CD4-positive, CD25-positive, alpha-beta regulatory T cell (primary cell): ENCODE data around the gene ASTN1. TPM values are rescaled to one million over a fixed set of nuclear protein-coding genes. Genes with fewer than 3 reads are reported as not detected.
"Not testable (repeated sequence)": the region's sequence is repeated elsewhere in the genome, so short reads cannot be mapped to it uniquely, and the experiment has no call there.

ENCODE experiments used
- ATAC-seq, 2 donors: fragments of 150-1000 bp; cut with Tn5 transposase; one replicate each; pipeline ENCODE4 v1.10.0; 2021; ENCODE audit warnings: low read depth in 2 of 2, moderate number of reproducible peaks in 2 of 2, moderate library complexity in 1 of 2
- DNase-seq, 3 donors: peaks; one replicate each; pipeline versions ENCODE4 v3.0.0 to v3.0.0-alpha.2; 2012 to 2022; ENCODE audit warnings: mixed read lengths in 1 of 3
- H3K27ac ChIP-seq: one replicate; pipeline ENCODE4 v1.7.0; 2013; ENCODE audit warnings: mild to moderate bottlenecking, low read length; ENCODE audit not compliant: insufficient read depth, poor library complexity, severe bottlenecking
- H3K27me3 ChIP-seq: one replicate; pipeline ENCODE4 v1.7.0; 2013; ENCODE audit warnings: low read length; ENCODE audit not compliant: control insufficient read depth, insufficient read depth
- H3K36me3 ChIP-seq: one replicate; pipeline ENCODE4 v1.7.0; 2013; ENCODE audit warnings: mild to moderate bottlenecking, low read length, moderate library complexity; ENCODE audit not compliant: control insufficient read depth, insufficient read depth
- H3K4me1 ChIP-seq: 2 replicates; pipeline ENCODE4 v1.7.0; 2013; ENCODE audit warnings: mild to moderate bottlenecking, low read length; ENCODE audit not compliant: insufficient read depth, control insufficient read depth, poor library complexity, severe bottlenecking
- H3K4me3 ChIP-seq: one replicate; pipeline ENCODE4 v1.7.0; 2013; ENCODE audit warnings: low read depth, mild to moderate bottlenecking, low read length, moderate library complexity
- H3K9me3 ChIP-seq, 2 experiments: 1 replicate in 1 of 2; 2 replicates in 1 of 2; pipeline ENCODE4 v1.7.0; 2013; ENCODE audit warnings: low read length in 2 of 2, mild to moderate bottlenecking in 1 of 2, moderate library complexity in 1 of 2; ENCODE audit not compliant: control insufficient read depth in 2 of 2
- H3K27ac Mint-ChIP-seq, 3 donors: one replicate each; pipeline ENCODE4 v1.8.0; 2020 to 2022; ENCODE audit warnings: mild to moderate bottlenecking in 3 of 3, mixed read lengths in 3 of 3, moderate library complexity in 2 of 3
- H3K27me3 Mint-ChIP-seq: one replicate; pipeline ENCODE4 v1.8.0; 2022; ENCODE audit warnings: mild to moderate bottlenecking, mixed read lengths
- H3K36me3 Mint-ChIP-seq: one replicate; pipeline ENCODE4 v1.8.0; 2020; ENCODE audit warnings: mixed read lengths
- H3K4me1 Mint-ChIP-seq, 4 donors: one replicate each; pipeline ENCODE4 v1.8.0; 2020 to 2022; ENCODE audit warnings: mixed read lengths in 4 of 4, mild to moderate bottlenecking in 1 of 4
- H3K4me3 Mint-ChIP-seq, 4 donors: one replicate each; pipeline ENCODE4 v1.8.0; 2020 to 2022; ENCODE audit warnings: mild to moderate bottlenecking in 4 of 4, mixed read lengths in 4 of 4, moderate library complexity in 3 of 4
- H3K9me3 Mint-ChIP-seq, 7 donors: one replicate each; pipeline ENCODE4 v1.8.0; 2020 to 2022; ENCODE audit warnings: mixed read lengths in 7 of 7, mild to moderate bottlenecking in 3 of 7, moderate library complexity in 2 of 7
- polyA plus RNA-seq, 4 donors: library from polyadenylated mRNA; unstranded; fragments of 300-500 nt; fragmentation: Illumina TruSeq; gene quantifications; one replicate each; pipeline ENCODE4 v1.2.3, GENCODE V29; 2021
- total RNA-seq: library from RNA; stranded (reverse); gene quantifications from one replicate; pipeline ENCODE4 v1.2.3, GENCODE V29; 2022

Gene ASTN1
- total and polyA plus RNA-seq, 5 donors from 2014 or later = not detected

GRCh38 chr1:177077006-177077405 is 87.5 kb downstream of the ASTN1 start:
- H3K36me3 Mint-ChIP-seq = no peaks in the 10 kb centered on the region
- H3K27me3 Mint-ChIP-seq = no peaks in the 10 kb centered on the region
- no peak overlapping the region for H3K4me3 Mint-ChIP-seq
- H3K4me1 ChIP-seq = no peaks in the 10 kb centered on the region
- no peak overlapping the region for H3K4me3 ChIP-seq
- H3K4me1 Mint-ChIP-seq = no peaks in the 10 kb centered on the region
- H3K9me3 Mint-ChIP-seq = peaks cover 0 to 2% (median 0%) of the 10 kb centered on the region in 7 donors
- no peaks in the 10 kb centered on the region for H3K27me3 ChIP-seq
- no peak for ATAC-seq
- no peaks in the 10 kb centered on the region for H3K9me3 ChIP-seq
- H3K36me3 ChIP-seq = no peaks in the 10 kb centered on the region
- H3K27ac Mint-ChIP-seq = no peak overlapping the region
- H3K27ac ChIP-seq = no peak overlapping the region
- DNase-seq = no peak

- not testable (repeated sequence) for ATAC-seq
Observed at GRCh38 chr1:177074811-177075210, 89.7 kb downstream of the ASTN1 start.

GRCh38 chr1:177069490-177069889 is 95.0 kb downstream of the ASTN1 start:
- Histone ChIP-seq H3K4me3 (no peak overlapping the region), H3K4me1 (no peaks in the 10 kb centered on the region), H3K36me3 (no peaks in the 10 kb centered on the region), H3K27me3 (no peaks in the 10 kb centered on the region), H3K27ac (no peak overlapping the region), H3K9me3 (no peaks in the 10 kb centered on the region)
- Mint-ChIP-seq H3K27ac (no peak overlapping the region), H3K4me1 (no peaks in the 10 kb centered on the region), H3K4me3 (no peak overlapping the region), H3K36me3 (no peaks in the 10 kb centered on the region), H3K27me3 (no peaks in the 10 kb centered on the region), H3K9me3 (peaks cover 0 to 7% (median 1%) of the 10 kb centered on the region in 7 donors)
- no peak for DNase-seq
- no peak for ATAC-seq

More at GRCh38 chr1:177074811-177075210, 89.7 kb downstream of the ASTN1 start:
- not testable (repeated sequence) for H3K27ac ChIP-seq, H3K36me3 Mint-ChIP-seq, H3K27me3 Mint-ChIP-seq, DNase-seq, H3K27me3 ChIP-seq, H3K4me3 Mint-ChIP-seq, H3K36me3 ChIP-seq, H3K9me3 ChIP-seq, H3K9me3 Mint-ChIP-seq, H3K4me3 ChIP-seq, H3K4me1 ChIP-seq, H3K27ac Mint-ChIP-seq, H3K4me1 Mint-ChIP-seq

- Mint-ChIP-seq H3K4me1 (no peaks in the 10 kb centered on the region), H3K27ac (no peak overlapping the region), H3K9me3 (peaks cover 0 to 7% (median 1%) of the 10 kb centered on the region in 7 donors), H3K4me3 (no peak overlapping the region), H3K27me3 (no peaks in the 10 kb centered on the region), H3K36me3 (no peaks in the 10 kb centered on the region)
- no peak overlapping the region for H3K4me3 ChIP-seq
- ATAC-seq (no peak), DNase-seq (no peak)
- no peaks in the 10 kb centered on the region for H3K27me3 ChIP-seq
- H3K36me3 ChIP-seq = no peaks in the 10 kb centered on the region
- H3K27ac ChIP-seq = no peak overlapping the region
- H3K4me1 ChIP-seq = no peaks in the 10 kb centered on the region
- no peaks in the 10 kb centered on the region for H3K9me3 ChIP-seq
Observed at GRCh38 chr1:177067752-177068410, 96.6 kb downstream of the ASTN1 start.

- Mint-ChIP-seq H3K36me3 (no peaks in the 10 kb centered on the region), H3K9me3 (peaks cover 0 to 6% (median 1%) of the 10 kb centered on the region in 7 donors), H3K4me1 (no peaks in the 10 kb centered on the region), H3K27me3 (no peaks in the 10 kb centered on the region), H3K4me3 (no peak overlapping the region), H3K27ac (no peak overlapping the region)
- H3K9me3 ChIP-seq = no peaks in the 10 kb centered on the region
- DNase-seq = no peak
- no peak overlapping the region for H3K4me3 ChIP-seq
- H3K27me3 ChIP-seq = no peaks in the 10 kb centered on the region
- ATAC-seq = no peak
- H3K36me3 ChIP-seq = no peaks in the 10 kb centered on the region
- no peaks in the 10 kb centered on the region for H3K4me1 ChIP-seq
- no peak overlapping the region for H3K27ac ChIP-seq
Observed at GRCh38 chr1:177065430-177065829, 99.1 kb downstream of the ASTN1 start.

- Mint-ChIP-seq H3K4me3 (no peak overlapping the region), H3K36me3 (no peaks in the 10 kb centered on the region)
- ATAC-seq = no peak
Observed at GRCh38 chr1:177063648-177064047, 100.9 kb downstream of the ASTN1 start.

GRCh38 chr1:177054542-177054941 is 110.0 kb downstream of the ASTN1 start:
- no peaks in the 10 kb centered on the region for H3K36me3 Mint-ChIP-seq
- peaks cover 0 to 5% (median 0%) of the 10 kb centered on the region in 7 donors for H3K9me3 Mint-ChIP-seq

More at GRCh38 chr1:177063648-177064047, 100.9 kb downstream of the ASTN1 start:
- no peak for DNase-seq
- Mint-ChIP-seq H3K9me3 (peaks cover 0 to 6% (median 1%) of the 10 kb centered on the region in 7 donors), H3K27me3 (no peaks in the 10 kb centered on the region), H3K27ac (no peak overlapping the region), H3K4me1 (no peaks in the 10 kb centered on the region)
- H3K27me3 ChIP-seq = no peaks in the 10 kb centered on the region
- H3K27ac ChIP-seq = no peak overlapping the region
- H3K9me3 ChIP-seq = no peaks in the 10 kb centered on the region
- no peaks in the 10 kb centered on the region for H3K36me3 ChIP-seq
- no peaks in the 10 kb centered on the region for H3K4me1 ChIP-seq
- no peak overlapping the region for H3K4me3 ChIP-seq

GRCh38 chr1:177053648-177054047 is 110.9 kb downstream of the ASTN1 start:
- no peak overlapping the region for H3K27ac ChIP-seq
- Mint-ChIP-seq H3K27me3 (no peaks in the 10 kb centered on the region), H3K36me3 (no peaks in the 10 kb centered on the region), H3K27ac (no peak overlapping the region), H3K4me3 (no peak overlapping the region), H3K9me3 (peaks cover 0 to 5% (median 0%) of the 10 kb centered on the region in 7 donors), H3K4me1 (no peaks in the 10 kb centered on the region)
- no peaks in the 10 kb centered on the region for H3K27me3 ChIP-seq
- H3K4me1 ChIP-seq = no peaks in the 10 kb centered on the region
- H3K9me3 ChIP-seq = no peaks in the 10 kb centered on the region
- H3K4me3 ChIP-seq = no peak overlapping the region
- ATAC-seq (no peak), DNase-seq (no peak)
- H3K36me3 ChIP-seq = no peaks in the 10 kb centered on the region

More at GRCh38 chr1:177054542-177054941, 110.0 kb downstream of the ASTN1 start:
- H3K4me3 ChIP-seq = no peak overlapping the region
- H3K27me3 Mint-ChIP-seq = no peaks in the 10 kb centered on the region
- H3K4me3 Mint-ChIP-seq = no peak overlapping the region
- H3K4me1 Mint-ChIP-seq = no peaks in the 10 kb centered on the region
- no peak overlapping the region for H3K27ac ChIP-seq
- no peak for DNase-seq
- H3K27me3 ChIP-seq = no peaks in the 10 kb centered on the region
- H3K27ac Mint-ChIP-seq = no peak overlapping the region
- no peaks in the 10 kb centered on the region for H3K9me3 ChIP-seq
- no peaks in the 10 kb centered on the region for H3K36me3 ChIP-seq
- H3K4me1 ChIP-seq = no peaks in the 10 kb centered on the region
- no peak for ATAC-seq
